K562 (cell line): ENCODE data around the gene TPD52L2. TPM values are rescaled to one million over a fixed set of nuclear protein-coding genes. Genes with fewer than 3 reads are reported as not detected.

Experiments
- ARNT ChIP-seq, 2 experiments: fragments of 450-650 bp; IDR thresholded peaks; 2 replicates each; pipeline ENCODE4 v1.6.1; 2016; ENCODE audit warnings: mild to moderate bottlenecking in 1 of 2
- CBX8 ChIP-seq: fragments of 200-600 bp; sonication (generic); IDR thresholded peaks from 2 replicates; pipeline ENCODE4 v1.6.1; 2012; ENCODE audit warnings: borderline replicate concordance, mixed run types, low read depth, mild to moderate bottlenecking, moderate library complexity, mixed read lengths, low read length, control low read depth, inconsistent platforms; ENCODE audit not compliant: poor library complexity, severe bottlenecking; ENCODE audit errors: extremely low read depth
- CREBBP ChIP-seq: IDR thresholded peaks from one replicate; pipeline ENCODE4 v1.6.1; 2012; ENCODE audit warnings: low read depth, mild to moderate bottlenecking, control low read depth, inconsistent platforms, low read length
- CSDE1 ChIP-seq, 2 experiments: fragments of 450-650 bp; IDR thresholded peaks; 2 replicates each; pipeline ENCODE4 v1.6.1; 2016; ENCODE audit warnings: mild to moderate bottlenecking in 1 of 2
- EGR1 ChIP-seq: fragments of 450-650 bp; conservative IDR thresholded peaks from 2 replicates; pipeline ENCODE4 v1.6.1; 2017; ENCODE audit warnings: mild to moderate bottlenecking
- FOXJ2 ChIP-seq: fragments of 200-800 bp; sonication (Bioruptor generic); IDR thresholded peaks from 2 replicates; pipeline ENCODE4 v1.6.1; 2016; ENCODE audit warnings: missing genetic modification characterization, missing compliant biosample characterization
- GTF2A2 ChIP-seq: IDR thresholded peaks from 2 replicates; pipeline ENCODE4 v1.6.1; 2016; ENCODE audit warnings: mild to moderate bottlenecking, missing genetic modification characterization, missing compliant biosample characterization
- HNRNPK ChIP-seq: fragments of 200-400 bp; formaldehyde crosslinking; IDR thresholded peaks from one replicate; pipeline ENCODE4 v1.6.1; 2018; ENCODE audit warnings: mild to moderate bottlenecking, low read depth, low read length; ENCODE audit not compliant: poor library complexity, severe bottlenecking
- KAT8 ChIP-seq: fragments of 450-650 bp; IDR thresholded peaks from 2 replicates; pipeline ENCODE4 v1.6.1; 2016; ENCODE audit warnings: low read depth, mild to moderate bottlenecking
- KDM2B ChIP-seq: fragments of 250-450 bp; sonication (Bioruptor Pico); IDR thresholded peaks from 2 replicates; pipeline ENCODE4 v1.8.0; 2021; ENCODE audit warnings: mild to moderate bottlenecking, moderate library complexity
- KLF1 ChIP-seq: fragments of 450-650 bp; IDR thresholded peaks from 2 replicates; pipeline ENCODE4 v1.6.1; 2016; ENCODE audit warnings: missing genetic modification characterization, missing compliant biosample characterization
- MEIS2 ChIP-seq: fragments of 450-650 bp; IDR thresholded peaks from 2 replicates; pipeline ENCODE4 v1.6.1; 2014; ENCODE audit warnings: mild to moderate bottlenecking; ENCODE audit not compliant: partially characterized antibody
- MYBL2 ChIP-seq, 2 experiments: fragments of 450-650 bp in 1 of 2; sonication (generic) in 1 of 2; formaldehyde crosslinking in 1 of 2; IDR thresholded peaks; 2 replicates each; pipeline versions ENCODE4 v1.6.1 to v1.8.1; 2017 to 2022; ENCODE audit warnings: borderline replicate concordance in 1 of 2, inconsistent platforms in 1 of 2, low read depth in 1 of 2, mild to moderate bottlenecking in 1 of 2, missing genetic modification reagents in 1 of 2, moderate library complexity in 1 of 2
- NBN ChIP-seq: fragments of 450-650 bp; IDR thresholded peaks from 2 replicates; pipeline ENCODE4 v1.6.1; 2016; ENCODE audit warnings: low read depth, mild to moderate bottlenecking
- NONO ChIP-seq, 2 experiments: fragments of 200-400 bp in 1 of 2; fragments of 450-650 bp in 1 of 2; formaldehyde crosslinking in 1 of 2; IDR thresholded peaks; 2 replicates each; pipeline ENCODE4 v1.6.1; 2017; ENCODE audit warnings: low read depth in 2 of 2, mild to moderate bottlenecking in 2 of 2, moderate library complexity in 2 of 2, low read length in 1 of 2
- SLC30A9 ChIP-seq: fragments of 250-450 bp; sonication (Bioruptor Pico); IDR thresholded peaks from 2 replicates; pipeline ENCODE4 v1.8.0; 2022; ENCODE audit warnings: mild to moderate bottlenecking, moderate library complexity
- TFAM ChIP-seq: fragments of 250-450 bp; sonication (Bioruptor Pico); conservative IDR thresholded peaks from 2 replicates; pipeline ENCODE4 v1.5.0; 2021; ENCODE audit warnings: mild to moderate bottlenecking, moderate library complexity
- ZBTB7A ChIP-seq: IDR thresholded peaks from 2 replicates; pipeline ENCODE4 v1.6.1; 2011; ENCODE audit warnings: low read depth, mild to moderate bottlenecking, low read length, moderate library complexity, borderline replicate concordance; ENCODE audit not compliant: control insufficient read depth
- ZNF263 ChIP-seq: sonication (generic); formaldehyde crosslinking; IDR thresholded peaks from 2 replicates; pipeline ENCODE4 v1.8.0; 2022; ENCODE audit warnings: mild to moderate bottlenecking, missing genetic modification reagents, borderline replicate concordance
- ZNF561 ChIP-seq: fragments of 450-650 bp; formaldehyde crosslinking; conservative IDR thresholded peaks from 2 replicates; pipeline ENCODE4 v1.4.0; 2020; ENCODE audit warnings: mild to moderate bottlenecking, moderate library complexity
- ZNF75A ChIP-seq: fragments of 450-650 bp; formaldehyde crosslinking; IDR thresholded peaks from 2 replicates; pipeline ENCODE4 v1.4.0; 2020; ENCODE audit warnings: mild to moderate bottlenecking
- ZNF79 ChIP-seq: fragments of 250-450 bp; sonication (Bioruptor Pico); IDR thresholded peaks from 2 replicates; pipeline ENCODE4 v1.4.0; 2020; ENCODE audit warnings: low read depth, mild to moderate bottlenecking, moderate library complexity
- polyA plus RNA-seq, 8 experiments: library from polyadenylated mRNA; depleted of rRNA in 4 of 8; stranded (reverse) in 5 of 8; unstranded in 3 of 8; fragments of >200 nt; fragmentation: Nextera tagmentation in 2 of 8; fragmentation: Illumina TruSeq in 1 of 8; extraction: Ambion mirVana in 2 of 8; extraction: Trizol in 1 of 8; gene quantifications; 2 replicates each; pipeline versions ENCODE4 v1.2.1 to v1.2.3, GENCODE V29; 2011 to 2014; ENCODE audit warnings: inconsistent platforms in 1 of 8, missing spikeins in 1 of 8
- total RNA-seq, 7 experiments: library from RNA; depleted of rRNA in 6 of 7; stranded (reverse); fragments of >200 nt in 6 of 7; fragmentation: Illumina TruSeq in 2 of 7; extraction: Trizol in 2 of 7; gene quantifications; 2 replicates each; pipeline versions ENCODE4 v1.2.1 to v1.2.3, GENCODE V29; 2011 to 2021; ENCODE audit warnings: low replicate concordance in 1 of 7
- TF ChIP-seq, protein P1 (sequence below): fragments of 450-650 bp; IDR thresholded peaks from 2 replicates; pipeline ENCODE4 v1.7.1; 2018; ENCODE audit warnings: mild to moderate bottlenecking, low read depth; ENCODE audit not compliant: partially characterized antibody
- TF ChIP-seq, protein P2 (sequence below): fragments of 450-650 bp; formaldehyde crosslinking; IDR thresholded peaks from 2 replicates; pipeline ENCODE4 v1.4.0; 2020; ENCODE audit warnings: mild to moderate bottlenecking, moderate library complexity

Gene TPD52L2
- total and polyA plus RNA-seq, 9 of the 15 experiments (the other 6 are each of a cell fraction or from before 2014, with no cell fraction given), result 1.9 to 117 (median 74.6) TPM

DNA sequence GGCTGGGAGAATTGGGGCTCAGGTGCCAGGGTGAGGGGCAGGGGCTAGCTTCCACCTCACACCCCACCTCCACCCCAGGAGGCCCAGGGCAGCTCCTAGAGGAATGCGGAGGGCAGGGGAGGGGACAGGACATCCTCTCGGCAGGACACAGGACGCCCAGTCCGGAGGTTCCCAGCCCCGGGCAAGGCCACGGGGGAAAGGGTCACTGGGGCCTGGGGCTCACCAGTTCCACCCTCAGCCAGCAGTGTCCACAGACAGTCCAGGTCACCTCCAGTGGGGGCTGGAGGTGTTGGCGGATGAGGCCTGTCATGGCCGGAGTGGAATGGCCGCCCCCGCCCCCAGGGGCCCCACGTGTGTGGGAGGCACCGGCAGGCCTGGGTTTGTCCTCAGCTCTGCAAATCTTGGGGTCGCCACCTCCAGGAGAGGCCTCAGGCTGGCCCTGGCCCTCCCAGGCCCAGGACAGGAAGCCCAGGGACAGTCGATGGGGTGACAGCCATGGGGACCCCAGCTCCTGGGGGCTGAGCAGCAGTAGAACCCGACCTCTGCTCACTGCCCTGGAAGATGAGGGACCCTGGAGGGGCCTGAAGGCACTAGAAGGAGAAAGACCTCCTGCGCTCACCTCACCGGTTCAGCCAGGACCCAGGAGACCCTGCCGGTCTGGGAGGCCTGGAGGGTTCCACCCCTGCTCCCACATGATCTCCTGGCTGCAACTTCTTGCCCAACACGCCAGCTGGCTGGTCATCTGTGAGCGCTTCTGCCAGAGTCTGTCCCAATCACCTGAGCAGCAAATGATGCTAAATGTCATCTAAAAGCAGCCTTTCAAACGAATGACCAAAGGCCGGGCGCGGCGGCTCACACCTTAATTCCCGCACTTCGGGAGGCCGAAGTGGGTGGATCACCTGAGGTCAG, 16.8 kb upstream of the TPD52L2 start (continued):
- peak; percentile 53; the same call in 1 of the 2 replicates for TF ChIP-seq ZBTB7A
- no peak for TF ChIP-seq CBX8
- TF ChIP-seq ZNF75A (CRISPR knock-in tag), result no peak
- no peak for TF ChIP-seq GTF2A2 (tag)
- TF ChIP-seq KDM2B (CRISPR knock-in tag), result no peak
- no peak for TF ChIP-seq ZNF561 (CRISPR knock-in tag)
- TF ChIP-seq NBN, result no peak
- TF ChIP-seq KLF1 (tag), result no peak
- TF ChIP-seq ZNF79 (CRISPR knock-in tag), result no peak
- TF ChIP-seq, protein P1, sequence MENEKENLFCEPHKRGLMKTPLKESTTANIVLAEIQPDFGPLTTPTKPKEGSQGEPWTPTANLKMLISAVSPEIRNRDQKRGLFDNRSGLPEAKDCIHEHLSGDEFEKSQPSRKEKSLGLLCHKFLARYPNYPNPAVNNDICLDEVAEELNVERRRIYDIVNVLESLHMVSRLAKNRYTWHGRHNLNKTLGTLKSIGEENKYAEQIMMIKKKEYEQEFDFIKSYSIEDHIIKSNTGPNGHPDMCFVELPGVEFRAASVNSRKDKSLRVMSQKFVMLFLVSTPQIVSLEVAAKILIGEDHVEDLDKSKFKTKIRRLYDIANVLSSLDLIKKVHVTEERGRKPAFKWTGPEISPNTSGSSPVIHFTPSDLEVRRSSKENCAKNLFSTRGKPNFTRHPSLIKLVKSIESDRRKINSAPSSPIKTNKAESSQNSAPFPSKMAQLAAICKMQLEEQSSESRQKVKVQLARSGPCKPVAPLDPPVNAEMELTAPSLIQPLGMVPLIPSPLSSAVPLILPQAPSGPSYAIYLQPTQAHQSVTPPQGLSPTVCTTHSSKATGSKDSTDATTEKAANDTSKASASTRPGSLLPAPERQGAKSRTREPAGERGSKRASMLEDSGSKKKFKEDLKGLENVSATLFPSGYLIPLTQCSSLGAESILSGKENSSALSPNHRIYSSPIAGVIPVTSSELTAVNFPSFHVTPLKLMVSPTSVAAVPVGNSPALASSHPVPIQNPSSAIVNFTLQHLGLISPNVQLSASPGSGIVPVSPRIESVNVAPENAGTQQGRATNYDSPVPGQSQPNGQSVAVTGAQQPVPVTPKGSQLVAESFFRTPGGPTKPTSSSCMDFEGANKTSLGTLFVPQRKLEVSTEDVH, result no peak
- TF ChIP-seq NONO (IDR thresholded peaks at IDR 0.05; ENCODE audit: low read depth in 2 of 2, low read length in 1 of 2), result no peak
- TF ChIP-seq ZNF263, result no peak
- TF ChIP-seq SLC30A9 (CRISPR knock-in tag), result no peak
- TF ChIP-seq, protein P2, sequence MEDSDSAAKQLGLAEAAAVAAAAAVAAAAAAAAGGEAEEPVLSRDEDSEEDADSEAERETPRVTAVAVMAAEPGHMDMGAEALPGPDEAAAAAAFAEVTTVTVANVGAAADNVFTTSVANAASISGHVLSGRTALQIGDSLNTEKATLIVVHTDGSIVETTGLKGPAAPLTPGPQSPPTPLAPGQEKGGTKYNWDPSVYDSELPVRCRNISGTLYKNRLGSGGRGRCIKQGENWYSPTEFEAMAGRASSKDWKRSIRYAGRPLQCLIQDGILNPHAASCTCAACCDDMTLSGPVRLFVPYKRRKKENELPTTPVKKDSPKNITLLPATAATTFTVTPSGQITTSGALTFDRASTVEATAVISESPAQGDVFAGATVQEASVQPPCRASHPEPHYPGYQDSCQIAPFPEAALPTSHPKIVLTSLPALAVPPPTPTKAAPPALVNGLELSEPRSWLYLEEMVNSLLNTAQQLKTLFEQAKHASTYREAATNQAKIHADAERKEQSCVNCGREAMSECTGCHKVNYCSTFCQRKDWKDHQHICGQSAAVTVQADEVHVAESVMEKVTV, result no peak
- no peak for TF ChIP-seq HNRNPK
- TF ChIP-seq TFAM (CRISPR knock-in tag), result no peak
- no peak for TF ChIP-seq FOXJ2
- TF ChIP-seq MYBL2 (IDR thresholded peaks at IDR 0.05; ENCODE audit: low read depth), result no peak
- TF ChIP-seq MYBL2 (CRISPR knock-in tag; IDR thresholded peaks at IDR 0.05; ENCODE audit: borderline replicate concordance), result no peak
- no peak for TF ChIP-seq CSDE1 (IDR thresholded peaks at IDR 0.05)
- TF ChIP-seq EGR1, result peak; percentile 95
- TF ChIP-seq MEIS2, result peak; percentile 55
- TF ChIP-seq KAT8, result no peak
- no peak for TF ChIP-seq CREBBP
- no peak for TF ChIP-seq ARNT (IDR thresholded peaks at IDR 0.05)
